Stimulated activated CD4-positive, alpha-beta T cell treated with anti-CD3 and anti-CD28 coated beads, Interleukin-1b, Interleukin-23, amount 100 ng/mL, for 48 hours (primary cell): Measurements from ENCODE around the gene RNF19B.
"Not testable (repeated sequence)": the region's sequence is repeated elsewhere in the genome, so short reads cannot be mapped to it uniquely, and the experiment has no call there.

Experiments used
- DNase-seq: peaks from one replicate; pipeline ENCODE4 v3.0.0-alpha.2; 2020

Gene RNF19B, protein sequence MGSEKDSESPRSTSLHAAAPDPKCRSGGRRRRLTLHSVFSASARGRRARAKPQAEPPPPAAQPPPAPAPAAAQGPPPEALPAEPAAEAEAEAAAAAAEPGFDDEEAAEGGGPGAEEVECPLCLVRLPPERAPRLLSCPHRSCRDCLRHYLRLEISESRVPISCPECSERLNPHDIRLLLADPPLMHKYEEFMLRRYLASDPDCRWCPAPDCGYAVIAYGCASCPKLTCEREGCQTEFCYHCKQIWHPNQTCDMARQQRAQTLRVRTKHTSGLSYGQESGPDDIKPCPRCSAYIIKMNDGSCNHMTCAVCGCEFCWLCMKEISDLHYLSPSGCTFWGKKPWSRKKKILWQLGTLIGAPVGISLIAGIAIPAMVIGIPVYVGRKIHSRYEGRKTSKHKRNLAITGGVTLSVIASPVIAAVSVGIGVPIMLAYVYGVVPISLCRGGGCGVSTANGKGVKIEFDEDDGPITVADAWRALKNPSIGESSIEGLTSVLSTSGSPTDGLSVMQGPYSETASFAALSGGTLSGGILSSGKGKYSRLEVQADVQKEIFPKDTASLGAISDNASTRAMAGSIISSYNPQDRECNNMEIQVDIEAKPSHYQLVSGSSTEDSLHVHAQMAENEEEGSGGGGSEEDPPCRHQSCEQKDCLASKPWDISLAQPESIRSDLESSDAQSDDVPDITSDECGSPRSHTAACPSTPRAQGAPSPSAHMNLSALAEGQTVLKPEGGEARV

DNA sequence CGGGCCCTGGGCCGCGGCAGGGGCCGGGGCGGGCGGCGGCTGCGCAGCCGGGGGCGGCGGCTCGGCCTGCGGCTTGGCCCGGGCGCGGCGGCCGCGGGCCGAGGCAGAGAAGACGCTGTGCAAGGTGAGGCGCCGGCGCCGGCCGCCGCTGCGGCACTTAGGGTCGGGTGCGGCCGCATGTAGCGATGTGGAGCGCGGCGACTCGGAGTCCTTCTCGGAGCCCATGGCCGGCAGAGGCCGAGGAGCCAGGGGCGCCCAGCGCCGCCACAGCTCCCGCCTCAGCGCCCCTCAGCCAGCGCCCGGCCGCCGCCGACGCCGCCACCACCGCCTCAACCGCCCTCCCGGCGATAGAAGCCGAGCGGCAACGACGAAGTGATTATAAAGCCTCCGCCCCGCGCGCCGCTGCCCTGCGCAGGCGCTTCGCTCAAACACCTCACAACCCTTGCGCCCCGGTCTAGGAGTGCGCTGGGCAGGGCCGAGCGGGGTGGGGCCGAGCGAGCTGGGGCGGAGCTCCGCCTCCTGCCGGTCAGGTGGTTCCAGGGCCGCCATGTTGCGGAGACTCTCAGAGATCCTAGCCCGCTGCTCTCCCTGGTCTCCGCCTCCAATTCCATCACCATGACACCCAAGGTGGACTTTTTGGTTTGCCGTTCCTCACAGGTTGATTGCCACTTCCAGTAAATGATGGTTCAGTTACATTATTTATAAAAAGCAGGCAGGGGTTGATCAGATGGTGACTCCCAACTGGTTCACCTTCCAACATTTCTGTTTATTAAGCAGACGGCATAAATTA is at the start of gene RNF19B:
Gene RNF19B, minus strand, starts transcription at position 349 of the 790 bp plus-strand sequence. Its CDS starts 124 bp downstream, at position 225.
- peak; percentile 96 for DNase-seq

DNA sequence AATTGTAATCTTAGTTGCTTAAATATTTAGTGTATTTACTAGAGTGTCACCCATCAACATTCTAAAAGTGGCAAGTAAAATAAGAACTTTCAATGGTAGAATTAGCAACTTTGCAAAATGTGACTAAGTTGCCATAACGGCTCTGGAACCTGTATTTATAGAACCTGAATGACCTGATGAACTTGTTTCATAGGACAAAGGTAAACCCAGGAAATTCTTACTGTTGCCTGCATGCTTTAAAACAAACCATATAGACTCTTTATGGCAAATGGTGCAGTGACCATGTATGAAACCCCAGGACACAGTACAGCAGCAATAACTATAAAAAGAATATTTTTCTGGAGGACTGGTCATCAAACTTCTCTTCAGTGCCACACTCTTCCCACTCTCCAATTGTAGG is 49.2 kb upstream of the RNF19B start:
- no peak for DNase-seq

GRCh38 chr1:33012165-33012564 is 47.6 kb upstream of the RNF19B start:
- no peak for DNase-seq

DNA sequence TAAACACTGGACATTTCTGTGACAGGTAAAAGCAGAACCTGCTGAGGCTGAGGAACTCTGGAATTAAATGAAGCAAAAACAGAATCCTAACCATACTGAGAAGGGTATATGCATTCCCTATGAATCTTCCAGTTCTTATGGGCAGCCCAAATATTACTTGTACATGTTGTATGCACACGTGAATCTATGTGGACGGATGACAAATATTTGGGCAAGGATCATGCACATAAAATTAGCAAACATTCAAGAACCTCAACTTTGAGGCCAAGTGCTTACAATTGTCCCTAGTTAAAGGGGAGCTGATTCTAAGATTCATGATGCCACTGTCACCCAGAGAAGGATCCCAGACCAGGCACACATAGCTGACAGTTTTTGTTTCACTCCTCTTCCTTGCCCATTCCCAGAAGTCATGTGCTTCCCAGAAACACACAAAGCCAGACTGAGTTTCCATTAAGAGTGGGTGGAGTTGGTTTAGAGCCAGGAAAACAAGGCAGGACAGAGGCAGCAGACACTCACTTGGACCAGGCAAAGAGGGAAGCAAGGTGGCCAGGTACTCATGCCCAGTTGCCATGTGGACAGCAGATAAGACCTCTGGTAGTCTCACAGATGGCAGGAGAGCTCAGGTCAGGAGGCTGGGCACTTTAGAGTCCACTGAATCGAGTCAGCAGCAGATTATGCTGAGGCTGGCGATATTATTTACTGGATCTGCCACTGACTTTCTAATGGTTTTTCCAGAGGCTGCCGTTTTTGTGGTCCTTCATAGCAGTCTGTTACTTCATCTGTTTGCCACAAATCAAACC is 46.5 kb upstream of the RNF19B start:
- DNase-seq: no peak

- DNase-seq: no peak
Observed at GRCh38 chr1:33009561-33009960, 45.0 kb upstream of the RNF19B start.

DNA sequence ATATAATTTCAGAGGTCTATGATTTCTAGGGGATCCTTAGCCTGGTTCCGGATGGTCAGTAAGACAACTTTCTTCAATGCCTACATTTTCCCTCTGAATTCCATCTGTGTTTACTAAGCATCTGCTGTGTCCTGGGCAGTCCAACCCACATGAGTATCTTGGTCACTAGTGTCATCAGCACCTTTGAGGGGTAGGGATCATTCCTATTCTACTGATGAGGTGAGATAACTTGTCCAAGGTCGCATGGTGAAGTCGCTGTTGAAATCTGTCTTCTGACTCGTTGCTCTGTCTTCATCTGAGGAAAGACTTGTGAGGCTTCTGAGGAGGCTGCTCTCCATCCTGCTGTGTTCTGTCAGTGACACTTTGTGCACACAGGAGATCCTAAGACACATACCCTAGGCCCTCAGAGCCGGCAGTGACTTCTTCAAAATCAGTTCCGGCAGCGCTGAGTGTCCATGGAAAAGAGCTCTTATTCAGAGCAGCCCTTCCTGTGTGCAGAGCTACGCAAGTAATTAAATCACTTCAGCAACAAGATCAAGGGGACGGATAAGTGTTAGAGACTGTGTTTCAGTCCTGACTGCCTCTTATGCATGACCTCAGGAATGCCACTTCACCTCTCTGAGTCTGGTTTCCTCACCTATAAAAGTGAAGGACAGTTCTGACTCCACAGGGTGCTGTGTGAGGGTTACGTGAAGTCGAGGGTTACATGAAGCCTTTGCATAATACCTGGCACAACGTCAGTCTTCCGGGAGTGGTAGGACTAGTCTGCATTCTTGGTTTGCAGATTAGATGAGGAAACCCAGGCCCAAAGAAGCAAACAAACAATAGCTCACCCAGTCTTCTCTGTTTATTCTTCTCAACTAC is 43.7 kb upstream of the RNF19B start:
- no peak for DNase-seq

- DNase-seq: no peak
Observed at GRCh38 chr1:33007190-33008050, 42.8 kb upstream of the RNF19B start.

DNA sequence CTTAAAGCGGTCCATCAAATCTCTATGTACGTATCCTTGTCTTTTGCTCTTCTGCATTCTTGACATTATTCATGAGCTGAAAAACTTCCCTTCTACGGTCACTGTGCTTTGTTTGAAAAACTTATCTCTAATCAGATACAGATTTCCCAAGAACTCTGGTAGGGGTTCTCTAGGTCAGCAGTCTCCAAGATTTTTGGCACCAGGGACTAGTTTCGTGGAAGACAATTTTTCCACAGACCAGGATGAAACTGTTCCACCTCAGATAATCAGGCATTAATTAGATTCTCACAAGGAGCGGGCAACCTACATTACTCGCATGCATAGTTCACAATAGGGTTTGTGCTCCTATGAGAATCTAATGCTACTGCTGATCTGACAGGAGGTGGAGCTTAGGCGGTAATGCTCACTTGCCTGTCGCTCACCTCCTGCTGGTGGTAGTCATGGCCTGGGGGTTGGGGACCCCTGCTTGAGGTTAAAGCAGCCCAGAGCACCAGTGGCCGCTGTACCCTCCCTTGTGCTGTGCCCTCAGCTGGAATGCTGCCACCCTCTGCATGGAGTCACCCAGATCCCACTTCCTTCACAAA is 41.3 kb upstream of the RNF19B start:
- DNase-seq: no peak

DNA sequence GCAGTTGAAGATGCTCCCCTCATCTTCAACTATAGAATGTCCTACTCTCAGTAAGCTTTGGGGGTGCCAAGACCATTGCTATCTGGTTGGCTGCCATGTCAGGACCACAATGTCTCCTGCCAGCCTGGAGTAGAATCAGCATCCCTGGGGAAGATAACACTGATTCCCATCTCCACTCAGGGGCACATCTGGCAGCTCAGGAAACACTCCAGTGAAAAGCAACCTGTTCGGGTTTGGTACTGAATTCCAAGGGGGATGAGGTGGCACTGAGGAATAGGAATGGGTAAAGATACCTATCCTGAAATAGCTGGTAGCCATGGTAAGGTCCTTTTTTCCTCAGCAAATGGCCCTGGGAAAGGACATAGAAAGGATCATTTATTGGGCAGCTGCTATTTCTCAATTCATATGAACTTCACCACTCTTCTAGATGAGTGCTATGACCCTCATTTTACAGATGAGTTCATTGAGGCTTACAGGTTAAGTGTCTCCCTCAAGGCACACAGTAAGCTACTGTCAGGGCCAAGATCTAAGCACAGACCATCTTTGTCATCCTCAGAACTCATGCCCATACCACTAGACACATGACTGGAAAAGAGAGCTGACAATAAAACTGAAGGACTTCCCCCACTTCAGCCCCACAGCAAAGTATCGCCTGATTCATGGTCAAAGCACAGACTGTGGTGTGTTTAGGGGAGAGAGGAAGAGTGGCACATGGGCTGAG is 40.7 kb upstream of the RNF19B start:
- no peak for DNase-seq

DNA sequence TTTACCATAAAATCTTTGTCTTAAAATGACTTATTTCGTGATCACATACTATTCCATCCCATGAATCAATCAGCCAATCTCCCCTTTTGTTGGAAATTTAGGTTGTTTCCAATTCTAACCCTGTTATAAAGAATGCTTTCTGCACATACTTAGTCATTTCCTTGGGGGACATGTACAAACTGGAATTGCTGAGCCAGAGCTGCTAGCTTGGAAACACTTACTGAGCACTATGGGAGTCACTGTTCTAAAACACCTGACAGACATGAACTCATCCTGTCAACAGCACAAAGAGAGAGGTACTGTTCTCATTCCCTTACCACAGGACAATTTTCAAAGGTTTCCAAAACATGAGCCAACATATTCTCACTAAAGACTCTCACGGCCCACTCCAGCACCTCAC is 40.0 kb upstream of the RNF19B start:
- DNase-seq: peak; percentile 33

DNA sequence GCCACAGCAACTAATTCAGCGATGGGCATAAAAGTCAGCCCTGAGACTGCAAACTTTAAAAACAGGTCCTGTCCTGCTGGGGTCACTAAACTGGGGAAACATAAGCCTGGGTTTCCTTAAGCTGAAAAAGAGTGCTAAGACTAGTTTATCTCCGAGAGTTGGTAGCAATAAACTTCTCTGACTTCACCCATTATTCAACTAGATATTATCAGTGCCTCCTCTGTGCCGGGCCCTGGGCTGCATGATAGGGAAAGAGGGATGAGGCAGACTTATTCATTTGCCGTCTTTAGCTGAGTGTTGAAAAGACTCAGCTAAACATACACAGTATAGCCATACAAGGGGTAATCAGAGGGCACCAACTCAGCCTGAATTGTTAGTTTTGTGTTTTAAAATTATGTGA is 39.0 kb upstream of the RNF19B start:
- no peak for DNase-seq

GRCh38 chr1:33002006-33002405 is 37.4 kb upstream of the RNF19B start:
- no peak for DNase-seq

DNA sequence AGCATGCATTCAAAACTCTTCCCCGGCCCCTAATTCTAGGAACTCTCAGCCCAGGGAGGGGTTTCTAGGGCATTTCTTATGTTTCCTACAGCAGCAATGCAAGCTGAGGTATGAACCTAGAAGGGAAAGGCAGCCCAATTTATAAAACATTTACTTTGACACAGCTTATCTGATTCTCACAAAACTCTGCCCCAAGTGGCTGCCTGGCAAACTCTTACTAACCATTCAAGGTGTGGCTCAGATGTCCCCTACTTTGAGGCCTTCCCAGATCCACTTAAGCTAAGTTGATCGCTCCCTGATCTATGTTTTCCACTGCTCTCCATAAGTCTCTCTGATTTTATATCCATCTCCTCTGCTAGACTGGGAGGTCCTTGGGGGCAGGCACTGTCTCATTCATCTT is 36.7 kb upstream of the RNF19B start:
- no peak for DNase-seq

- DNase-seq: no peak
Observed at GRCh38 chr1:33000427-33001026, 35.9 kb upstream of the RNF19B start.

DNA sequence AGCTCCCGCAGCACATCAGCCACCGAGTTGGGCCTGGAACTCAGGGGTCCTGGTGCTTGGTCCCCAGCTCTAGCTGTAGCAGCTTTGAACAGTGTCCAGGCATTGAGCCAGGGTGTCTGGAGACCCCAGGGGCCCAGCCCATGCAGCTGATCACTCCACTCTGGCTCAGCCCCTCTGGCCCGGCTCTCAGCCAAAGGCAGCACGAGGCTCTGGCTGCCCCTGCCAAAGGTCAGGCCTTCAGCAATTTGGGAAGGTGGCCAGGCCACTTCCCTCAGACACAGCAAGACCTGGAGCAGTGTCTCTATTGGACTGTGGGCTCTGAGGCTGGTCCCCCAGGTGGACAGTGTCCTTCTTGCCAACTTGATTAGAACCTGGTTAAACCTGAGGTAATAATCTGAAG is 34.4 kb upstream of the RNF19B start:
- no peak for DNase-seq

DNA sequence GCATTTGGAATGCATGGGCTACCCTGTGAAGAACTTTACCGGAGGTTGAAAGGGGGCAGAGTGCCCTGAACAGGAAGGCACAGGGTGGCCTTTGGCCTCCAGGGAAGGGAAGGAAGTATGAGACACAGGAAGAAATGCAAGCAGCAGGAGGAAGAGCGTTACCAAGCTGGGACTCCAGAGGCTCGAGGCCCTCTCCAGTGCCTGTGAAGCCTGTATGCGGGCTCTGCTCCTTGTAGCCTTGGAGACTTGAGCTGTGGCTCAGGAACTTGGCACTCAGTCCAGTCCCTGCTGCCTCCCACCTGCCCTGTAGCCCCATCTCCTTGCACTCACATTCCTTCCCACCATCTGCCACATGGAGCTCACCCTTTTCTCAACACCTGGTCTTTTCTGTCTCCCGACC is 33.5 kb upstream of the RNF19B start:
- no peak for DNase-seq

GRCh38 chr1:32997381-32997891 is 32.8 kb upstream of the RNF19B start:
- no peak for DNase-seq

DNA sequence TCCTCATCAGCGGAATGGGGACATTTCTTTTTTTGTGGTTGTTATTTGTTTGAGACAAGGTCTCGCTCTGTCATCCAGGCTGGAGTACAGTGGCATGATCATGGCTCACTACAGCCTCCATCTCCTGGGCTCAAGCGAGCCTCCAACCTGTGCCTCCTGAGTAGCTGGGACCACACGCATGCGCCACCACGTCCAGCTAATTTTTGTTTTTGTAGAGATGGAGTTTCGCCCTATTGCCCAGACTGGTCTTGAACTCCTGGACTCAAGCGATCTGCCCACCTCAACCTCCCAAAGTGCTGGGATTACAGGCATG is 28.7 kb upstream of the RNF19B start:
- DNase-seq: not testable (repeated sequence)
